ELR (cell line): Measurements from ENCODE around the gene S100A3.

Experiments
- DNase-seq: peaks from one replicate; pipeline ENCODE4 v3.0.0-alpha.2; 2015; ENCODE audit warnings: low read depth

Gene S100A3

DNA sequence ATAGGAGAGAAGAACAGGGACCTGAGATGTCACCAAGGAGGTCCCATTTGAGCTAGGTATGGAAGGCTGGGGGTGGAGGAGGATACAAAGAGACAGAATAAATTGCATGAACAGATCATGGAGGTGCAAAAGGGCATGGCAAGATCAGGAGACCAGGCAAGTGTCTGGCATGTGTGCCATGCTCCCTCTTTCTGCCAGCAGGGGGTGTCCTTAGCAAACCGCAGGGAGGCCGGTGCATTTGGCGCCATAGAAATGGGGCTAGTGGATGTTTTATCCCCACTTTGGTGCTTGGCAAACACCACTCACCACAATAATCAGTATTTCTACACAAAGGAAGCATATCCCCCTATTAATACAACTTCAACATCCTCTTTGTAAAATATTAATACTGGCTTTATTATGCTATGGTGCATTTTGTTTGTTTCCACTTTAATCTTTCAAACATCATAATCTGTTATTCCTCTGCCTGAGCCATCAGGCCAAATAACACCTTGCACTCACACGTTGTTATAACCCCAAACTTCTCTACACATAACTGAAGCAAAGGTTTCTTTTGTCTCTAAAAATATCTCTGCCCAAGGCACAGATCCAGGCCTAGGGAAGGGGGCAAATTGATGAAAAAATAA lies 39.2 kb downstream of the S100A3 start:
- peak; percentile 68 for DNase-seq

DNA sequence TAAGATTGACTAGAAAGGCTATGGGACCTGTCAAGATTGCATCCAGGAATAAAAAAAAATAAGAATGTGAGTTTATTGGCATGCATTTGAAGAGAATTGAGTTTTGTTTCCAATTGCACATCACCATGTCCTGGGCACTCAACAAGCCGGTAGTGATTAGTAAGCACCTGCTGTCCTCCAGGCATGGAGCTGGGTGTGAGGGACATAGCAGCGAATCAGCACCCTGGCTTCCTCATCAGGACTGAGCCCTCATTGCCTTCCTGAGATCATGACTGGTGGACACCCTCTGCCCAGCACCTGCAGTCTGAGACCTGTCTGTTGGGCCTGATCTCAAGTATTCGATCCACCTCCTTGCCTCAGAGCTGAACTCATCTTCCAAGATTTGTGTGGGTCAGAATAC lies 40.0 kb downstream of the S100A3 start:
- peak; percentile 35 for DNase-seq

DNA sequence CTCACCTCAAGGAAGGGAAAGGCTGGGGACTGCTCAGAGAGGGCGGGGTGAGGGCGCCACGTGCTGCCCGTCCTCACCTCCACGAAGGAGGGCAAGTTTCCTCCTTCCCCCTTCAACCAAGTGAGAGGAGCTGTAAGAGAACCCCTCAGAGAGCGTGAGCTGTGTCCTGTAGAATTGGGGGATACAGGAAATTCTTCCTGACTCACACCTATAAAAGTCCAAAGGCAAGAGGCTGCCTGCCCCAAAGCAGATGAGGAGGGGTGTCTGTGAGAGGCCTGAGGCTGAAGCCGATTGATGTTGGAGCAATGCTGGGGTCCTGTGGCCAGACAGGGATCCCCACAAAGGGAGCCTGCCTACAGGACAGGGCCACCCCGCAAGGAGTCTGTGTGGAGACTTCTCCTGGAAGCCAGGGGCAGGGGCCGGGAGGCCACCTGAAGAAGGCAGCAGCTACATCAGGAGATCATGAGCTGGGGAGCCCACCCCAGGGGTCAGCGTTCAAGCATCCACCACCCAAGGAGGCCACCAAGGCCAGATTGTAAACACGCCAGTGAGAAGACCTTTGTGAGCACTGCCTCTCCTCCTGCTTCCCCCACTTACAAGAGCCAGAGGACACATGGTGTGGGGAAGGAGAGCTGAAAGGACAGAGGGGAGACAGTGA lies 41.0 kb downstream of the S100A3 start:
- peak; percentile 50 for DNase-seq

DNA sequence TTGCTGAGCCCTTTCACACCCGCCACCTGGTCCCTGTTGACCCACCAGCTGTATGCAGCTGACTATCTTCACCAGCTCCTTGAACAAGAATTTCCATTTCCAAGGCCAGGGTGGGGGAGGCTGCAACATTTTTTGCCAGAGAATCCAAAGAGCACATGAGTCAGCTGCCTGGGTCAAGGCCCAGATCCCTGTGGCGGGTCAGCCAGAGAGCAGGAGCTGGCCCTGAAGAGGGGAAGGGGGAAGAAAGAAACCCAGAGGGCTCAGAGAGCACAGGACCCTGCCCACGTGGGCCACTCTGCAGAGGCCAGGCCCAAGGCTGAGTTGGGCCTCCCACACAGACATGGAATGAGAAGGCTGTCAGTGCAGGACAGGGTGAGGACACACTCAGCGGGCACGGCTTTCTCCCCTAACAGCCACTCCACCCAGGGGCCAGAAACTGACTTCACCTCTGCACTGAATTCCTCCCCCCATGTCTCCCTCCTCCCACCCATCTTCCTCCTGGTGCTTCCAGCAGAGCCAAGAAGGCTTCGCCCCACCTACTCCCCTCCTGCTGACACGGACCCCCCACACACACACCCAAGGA lies 42.1 kb downstream of the S100A3 start:
- peak; percentile 87 for DNase-seq

DNA sequence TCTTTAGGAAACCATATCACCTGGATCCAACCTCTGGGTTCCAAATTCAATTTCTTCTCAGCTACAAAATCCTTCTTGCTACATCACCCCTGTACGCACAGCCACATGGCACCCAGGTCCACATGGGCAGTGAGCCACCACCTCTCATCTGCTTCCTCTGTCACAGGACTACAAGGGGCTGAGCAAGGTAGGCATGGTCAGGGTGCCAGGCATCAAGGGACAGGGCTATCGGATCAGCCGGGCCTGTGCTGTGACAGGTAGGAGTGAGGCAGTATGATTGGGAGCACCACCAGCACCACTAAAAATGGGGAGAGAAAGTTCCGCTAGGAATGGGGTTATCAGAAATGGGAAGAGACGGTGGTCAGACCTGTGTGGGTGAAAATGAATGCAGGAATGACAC lies 42.7 kb downstream of the S100A3 start:
- no peak for DNase-seq

DNA sequence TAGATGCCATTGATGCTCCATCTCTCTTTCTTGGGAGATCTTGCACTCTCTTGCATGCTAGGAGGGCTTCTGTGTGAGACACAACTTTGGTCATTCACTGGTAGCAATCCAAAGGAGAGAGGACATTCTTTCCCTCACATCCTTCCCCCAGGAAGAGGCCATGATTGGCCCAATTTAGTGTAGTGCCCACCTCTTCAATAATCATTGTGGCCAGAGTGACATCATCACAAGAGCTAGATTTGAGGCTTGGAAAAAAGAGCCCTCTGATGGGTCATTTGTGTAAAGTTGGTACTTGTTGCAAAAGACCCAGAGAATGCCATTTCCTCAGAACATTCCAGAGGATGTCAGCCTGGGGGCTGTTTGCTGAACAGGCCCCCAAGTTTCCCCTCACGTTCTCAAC lies 43.5 kb downstream of the S100A3 start:
- peak; percentile 23 for DNase-seq

DNA sequence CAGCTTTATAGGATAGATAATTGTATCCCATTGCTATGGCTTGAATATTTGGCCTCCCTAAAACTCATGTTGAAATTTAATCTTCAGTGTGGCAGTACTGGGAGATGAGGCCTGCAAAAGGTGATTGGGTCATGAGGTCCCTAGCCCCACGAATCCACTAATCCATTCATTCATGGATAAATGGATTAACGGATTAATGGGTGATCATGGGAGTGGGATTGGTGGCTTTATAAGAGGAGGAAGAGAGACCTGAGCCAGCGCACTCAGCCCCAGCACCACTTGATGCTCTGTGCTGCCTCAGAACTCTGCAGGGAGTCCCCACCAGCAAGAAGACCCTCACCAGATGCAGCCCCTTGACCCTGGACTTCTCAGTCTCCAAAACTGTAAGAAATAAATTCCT lies 45.3 kb downstream of the S100A3 start:
- no peak for DNase-seq

GRCh38 chr1:153498746-153499145 lies 50.3 kb downstream of the S100A3 start:
- DNase-seq, result no peak
